Prostate gland (tissue), 2 donors: ENCODE data around the gene ZPBP2. TPM values are rescaled to one million over a fixed set of nuclear protein-coding genes. Genes with fewer than 3 reads are reported as not detected.
"Not testable (repeated sequence)": the region's sequence is repeated elsewhere in the genome, so short reads cannot be mapped to it uniquely, and the experiment has no call there.

Experiments used
- DNase-seq: peaks from one replicate; pipeline ENCODE4 v3.0.0-alpha.2; 2019; ENCODE audit warnings: low spot score
- H3K27ac ChIP-seq, 2 donors: fragments of 200-600 bp; sonication (generic); 2 replicates each; pipeline ENCODE4 v1.5.1; 2017 to 2019
- H3K27me3 ChIP-seq: fragments of 200-600 bp; sonication (generic); replicated peaks from 2 replicates; pipeline ENCODE4 v1.5.1; 2019; ENCODE audit not compliant: insufficient read depth
- H3K36me3 ChIP-seq, 2 donors: fragments of 200-600 bp; sonication (generic); 1 replicate in 1 of 2; 2 replicates in 1 of 2; pipeline versions ENCODE4 v1.5.1 to v1.8.1; 2017 to 2019
- H3K4me1 ChIP-seq: fragments of 200-600 bp; sonication (generic); replicated peaks from 2 replicates; pipeline ENCODE4 v1.5.1; 2019
- H3K4me3 ChIP-seq, 2 donors: fragments of 200-600 bp; sonication (generic); 2 replicates each; pipeline ENCODE4 v1.5.1; 2017 to 2019
- H3K9me3 ChIP-seq: fragments of 200-600 bp; sonication (generic); 2 replicates; pipeline ENCODE4 v1.5.1; 2017
- CTCF ChIP-seq, 4 experiments: fragments of 200-600 bp in 2 of 4; fragments of 450-650 bp in 2 of 4; sonication (generic) in 2 of 4; IDR thresholded peaks; 1 replicate in 3 of 4; 2 replicates in 1 of 4; pipeline ENCODE4 v1.5.1; 2016 to 2019; ENCODE audit warnings: antibody characterized with exemption in 4 of 4, mild to moderate bottlenecking in 2 of 4, moderate library complexity in 2 of 4
- POLR2A ChIP-seq: fragments of 450-650 bp; IDR thresholded peaks from one replicate; pipeline ENCODE4 v1.6.1; 2016; ENCODE audit warnings: antibody characterized with exemption, mild to moderate bottlenecking
- POLR2AphosphoS5 ChIP-seq: sonication (generic); formaldehyde crosslinking; IDR thresholded peaks from one replicate; pipeline ENCODE4 v1.6.1; 2017; ENCODE audit warnings: antibody characterized with exemption
- WGBS: methylation state at CpG from one replicate; pipeline ENCODE4 v1.1.5; 2018; 5-methylcytosine and 5-hydroxymethylcytosine counted together
- intact Hi-C: fragments of 100-400 bp; cut with DNase I; formaldehyde crosslinking; loops from one replicate; pipeline ENCODE4 v1.14.2; 2022
- total RNA-seq, 2 donors: library from RNA; depleted of rRNA; stranded (reverse); fragments of >200 nt; gene quantifications; one replicate each; pipeline ENCODE4 v1.1.0, GENCODE V29; 2016

ZPBP2 gene
- total RNA-seq, 2 donors from 2014 or later = 14.8 TPM; not detected in 1

- no peaks in the 10 kb centered on the region for H3K9me3 ChIP-seq
- no peak for DNase-seq
- H3K4me3 ChIP-seq = no peak overlapping the region
- no peaks in the 10 kb centered on the region for H3K27me3 ChIP-seq
- intact Hi-C loops = no loop called here
- no peak overlapping the region for H3K27ac ChIP-seq
- H3K4me1 ChIP-seq = no peaks in the 10 kb centered on the region
- H3K36me3 ChIP-seq = no peaks in the 10 kb centered on the region
- no peak for TF ChIP-seq POLR2AphosphoS5
- TF ChIP-seq CTCF (IDR thresholded peaks at IDR 0.05) = no peak
- TF ChIP-seq POLR2A = no peak
- WGBS = 54% methylated on average over 3 of the region's 3 CpGs
These were observed 15.8 kb upstream of the ZPBP2 start for GRCh38 chr17:39852239-39852638.

- DNase-seq = no peak
- no peak overlapping the region for H3K4me3 ChIP-seq
- no peaks in the 10 kb centered on the region for H3K27me3 ChIP-seq
- intact Hi-C loops = no loop called here
- TF ChIP-seq CTCF (IDR thresholded peaks at IDR 0.05) = no peak
- TF ChIP-seq POLR2A = no peak
- no peak for TF ChIP-seq POLR2AphosphoS5
- no peaks in the 10 kb centered on the region for H3K36me3 ChIP-seq
- no peaks in the 10 kb centered on the region for H3K9me3 ChIP-seq
- H3K4me1 ChIP-seq = no peaks in the 10 kb centered on the region
- 67% methylated on average over 2 of the region's 2 CpGs for WGBS
- no peak overlapping the region for H3K27ac ChIP-seq
These were observed 13.1 kb upstream of the ZPBP2 start for GRCh38 chr17:39854909-39855308.

GRCh38 chr17:39855911-39856649 is 11.9 kb upstream of the ZPBP2 start:
- H3K36me3 ChIP-seq, H3K9me3 ChIP-seq, H3K4me1 ChIP-seq, DNase-seq, H3K27me3 ChIP-seq, H3K4me3 ChIP-seq, H3K27ac ChIP-seq, intact Hi-C loops: not testable (repeated sequence)
- WGBS = 88% methylated on average over 9 of the region's 9 CpGs

- Histone ChIP-seq H3K9me3 (no peaks in the 10 kb centered on the region), H3K27ac (no peak overlapping the region), H3K27me3 (no peaks in the 10 kb centered on the region), H3K36me3 (no peaks in the 10 kb centered on the region), H3K4me1 (peaks cover 3% of the 10 kb centered on the region), H3K4me3 (no peak overlapping the region)
- WGBS = 81% methylated on average over 5 of the region's 5 CpGs
- no peak for DNase-seq
- TF ChIP-seq CTCF (IDR thresholded peaks at IDR 0.05) (no peak), POLR2AphosphoS5 (no peak), POLR2A (no peak)
- intact Hi-C loops = no loop called here
These were observed 6.8 kb upstream of the ZPBP2 start for GRCh38 chr17:39861235-39861634.

GRCh38 chr17:39863244-39863917 is 4.6 kb upstream of the ZPBP2 start:
- intact Hi-C loops = no loop called here
- WGBS = 65% methylated on average over 7 of the region's 7 CpGs
- H3K4me1 ChIP-seq = peaks cover 3% of the 10 kb centered on the region
- peaks cover 7% of the 10 kb centered on the region for H3K27me3 ChIP-seq
- H3K36me3 ChIP-seq = no peaks in the 10 kb centered on the region
- peak overlapping the region in 1 of 2 donors; percentile 2 for H3K4me3 ChIP-seq
- no peak for DNase-seq
- H3K27ac ChIP-seq = no peak overlapping the region
- TF ChIP-seq CTCF (IDR thresholded peaks at IDR 0.05) (no peak), POLR2A (no peak), POLR2AphosphoS5 (no peak)
- no peaks in the 10 kb centered on the region for H3K9me3 ChIP-seq
